Sciatic nerve (tissue), 2 donors: ENCODE measurements around the gene COPS7B. TPM values are rescaled to one million over a fixed set of nuclear protein-coding genes. Genes with fewer than 3 reads are reported as not detected.

ENCODE experiments used
- ATAC-seq: fragments of 200-7000 bp; cut with Tn5 transposase; one replicate; pipeline ENCODE4 v1.9.1; 2020; ENCODE audit warnings: mild to moderate bottlenecking, moderate library complexity
- DNase-seq: peaks from one replicate; pipeline ENCODE4 v3.0.0-alpha.2; 2020; ENCODE audit warnings: low spot score
- intact Hi-C: fragments of 100-400 bp; cut with DNase I; formaldehyde crosslinking; loops from one replicate; pipeline ENCODE4 v1.14.2; 2022
- total RNA-seq: library from RNA; stranded (reverse); fragmentation: NEBNext Ultra II Directional; extraction: Animal tissue kit (Norgen Biotek cat#: 25700); gene quantifications from one replicate; pipeline ENCODE4 v1.2.1, GENCODE V29; 2021
- donor health status: DM: no; HTN: no; CAD: no.
- donor health status: DM: no; HTN: no; CAD: no.

Gene COPS7B
- total RNA-seq, 1 donor from 2014 or later: 39.4 TPM

DNA sequence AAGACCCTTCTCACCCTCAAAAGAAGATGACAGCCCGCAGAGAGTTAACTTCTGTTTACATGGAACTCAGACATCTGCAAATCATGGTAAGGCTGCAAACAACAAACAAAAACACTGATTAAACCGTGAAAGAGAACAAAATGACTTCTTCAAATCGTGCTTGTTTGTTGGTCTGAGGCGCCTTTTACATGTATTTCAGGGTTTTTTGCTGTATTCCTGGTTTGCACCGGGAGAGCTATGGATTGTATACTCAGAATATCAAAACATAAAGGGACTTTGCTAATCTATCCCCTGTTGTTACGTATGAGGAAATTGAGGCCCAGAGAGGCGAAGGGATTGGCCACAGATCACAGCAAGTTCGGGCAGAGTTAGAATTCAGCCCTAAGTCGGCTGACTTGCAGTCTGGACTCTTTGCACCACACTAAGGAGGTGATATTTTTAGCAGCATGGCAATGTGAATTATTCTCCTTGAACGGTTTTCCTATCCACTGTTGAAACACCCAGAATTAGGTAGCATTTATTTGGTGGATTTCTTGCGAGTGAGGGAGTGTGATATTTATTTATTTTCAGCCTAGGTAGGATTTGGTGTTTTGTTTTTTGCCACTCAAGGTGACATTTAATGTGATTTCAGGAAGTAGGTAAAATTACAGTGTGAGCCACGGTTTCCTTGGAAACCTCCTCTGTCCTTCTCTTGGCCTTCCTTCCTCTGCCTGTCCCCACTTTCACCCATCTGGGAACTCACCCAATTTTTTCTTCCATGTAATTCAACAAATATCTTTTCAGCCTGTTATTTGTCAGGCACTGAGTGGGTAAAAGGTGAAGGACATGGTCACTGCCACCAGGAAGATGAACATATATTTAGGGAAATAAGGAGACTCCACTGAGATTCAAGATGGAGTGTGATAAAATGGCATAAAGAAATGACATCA is 4.2 kb upstream of the COPS7B start:
- ATAC-seq: no peak
- no peak for DNase-seq
- intact Hi-C loops: no loop called here

DNA sequence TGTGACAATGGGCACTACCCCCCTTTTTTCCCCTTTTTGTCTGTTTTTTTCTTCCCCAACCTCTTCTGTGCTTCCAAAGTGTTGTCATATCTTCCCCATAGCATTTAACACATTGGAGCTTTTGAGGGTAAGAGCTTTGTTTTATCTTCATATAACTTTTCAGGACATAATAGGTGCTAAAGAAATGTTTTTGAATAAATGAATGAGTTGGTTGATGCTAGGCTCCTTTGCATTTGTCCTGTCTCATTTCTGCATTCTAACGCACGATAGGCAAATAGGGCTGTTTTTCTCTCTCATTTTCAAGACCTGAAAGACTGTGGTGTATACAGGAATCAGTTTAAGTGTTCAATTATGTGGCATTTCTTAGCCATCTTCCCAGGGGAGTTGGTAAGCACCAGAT is 832 bp upstream of the COPS7B start:
- ATAC-seq: no peak
- no peak for DNase-seq
- intact Hi-C loops: no loop called here

DNA sequence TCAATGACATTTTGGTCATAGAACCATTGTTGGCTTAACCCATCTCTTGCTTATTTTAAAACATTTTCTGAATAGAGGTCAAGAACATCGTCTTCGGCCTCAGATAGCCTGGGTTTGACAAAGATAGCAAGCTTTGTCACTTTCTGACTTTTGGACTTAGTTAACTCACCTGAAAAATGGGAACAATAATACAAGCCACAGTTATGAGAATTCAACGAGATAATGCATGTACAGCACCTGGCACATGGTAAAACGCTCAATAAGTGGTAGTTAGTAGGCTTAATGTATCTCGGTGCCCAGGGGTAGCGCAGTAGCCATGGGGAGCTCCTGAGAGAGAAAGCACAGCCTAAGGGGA is 446 bp upstream of the COPS7B start:
- ATAC-seq (no peak), DNase-seq (no peak)
- intact Hi-C loops: no loop called here

DNA sequence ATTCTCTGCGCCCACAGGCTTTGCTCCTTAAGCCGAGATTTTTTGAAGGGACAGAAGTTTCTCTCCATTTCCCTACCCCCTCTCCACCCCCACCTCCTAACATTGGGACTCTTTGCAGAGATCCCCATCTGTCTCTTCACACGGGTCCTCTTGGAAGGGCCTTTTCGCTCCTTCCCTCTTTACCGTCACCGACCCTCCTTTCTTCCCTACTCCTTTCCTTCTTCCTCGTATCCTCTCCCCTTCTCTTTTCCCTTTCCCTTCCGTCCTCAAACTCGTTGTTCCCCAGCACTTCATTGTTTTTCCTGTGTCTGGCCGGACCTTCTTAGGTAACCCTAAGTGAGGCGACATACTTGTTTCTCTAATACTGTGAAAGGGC is 660 bp downstream of the COPS7B start:
- DNase-seq: no peak
- intact Hi-C loops: no loop called here
- no peak for ATAC-seq

DNA sequence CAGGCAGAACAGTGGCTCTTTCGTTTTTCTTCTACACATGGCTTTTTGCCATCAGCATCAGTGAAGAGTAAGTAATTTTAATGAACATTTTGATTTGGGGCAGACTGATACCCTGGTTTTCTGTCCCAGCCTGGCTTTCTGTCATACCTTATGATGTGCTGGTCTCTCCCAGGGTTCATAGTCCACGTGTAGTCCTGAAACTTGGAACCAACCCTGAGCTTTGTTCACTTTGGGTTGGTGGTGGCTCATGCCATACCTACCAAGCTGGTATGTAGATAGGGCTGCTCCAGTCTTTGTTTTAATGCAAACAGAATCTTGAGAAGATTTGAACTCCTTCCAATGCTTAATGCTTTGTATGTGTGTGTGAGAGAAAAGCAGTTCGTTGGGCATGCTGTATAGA is 4.9 kb downstream of the COPS7B start:
- DNase-seq: no peak
- intact Hi-C loops: no loop called here
- no peak for ATAC-seq

DNA sequence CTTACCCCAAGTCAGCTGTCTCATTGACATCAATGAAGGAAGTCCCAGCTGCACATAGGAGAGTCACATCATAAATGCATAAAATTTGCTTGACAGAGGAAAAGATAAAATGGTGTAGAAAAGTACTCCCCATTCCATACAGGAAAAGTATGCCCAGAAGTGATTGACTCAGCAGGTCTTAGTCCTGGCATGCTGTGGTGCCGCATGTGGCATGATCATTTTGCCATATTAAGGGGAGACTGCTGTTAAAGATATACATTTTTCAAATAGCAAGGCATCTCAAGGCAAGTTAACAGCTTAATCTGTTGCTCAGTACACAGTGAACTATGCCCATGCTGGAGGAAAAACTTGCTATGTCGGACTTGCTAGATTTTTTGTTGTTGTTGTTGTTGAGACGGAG is 8.1 kb downstream of the COPS7B start:
- intact Hi-C loops: no loop called here
- DNase-seq (no peak), ATAC-seq (no peak)

DNA sequence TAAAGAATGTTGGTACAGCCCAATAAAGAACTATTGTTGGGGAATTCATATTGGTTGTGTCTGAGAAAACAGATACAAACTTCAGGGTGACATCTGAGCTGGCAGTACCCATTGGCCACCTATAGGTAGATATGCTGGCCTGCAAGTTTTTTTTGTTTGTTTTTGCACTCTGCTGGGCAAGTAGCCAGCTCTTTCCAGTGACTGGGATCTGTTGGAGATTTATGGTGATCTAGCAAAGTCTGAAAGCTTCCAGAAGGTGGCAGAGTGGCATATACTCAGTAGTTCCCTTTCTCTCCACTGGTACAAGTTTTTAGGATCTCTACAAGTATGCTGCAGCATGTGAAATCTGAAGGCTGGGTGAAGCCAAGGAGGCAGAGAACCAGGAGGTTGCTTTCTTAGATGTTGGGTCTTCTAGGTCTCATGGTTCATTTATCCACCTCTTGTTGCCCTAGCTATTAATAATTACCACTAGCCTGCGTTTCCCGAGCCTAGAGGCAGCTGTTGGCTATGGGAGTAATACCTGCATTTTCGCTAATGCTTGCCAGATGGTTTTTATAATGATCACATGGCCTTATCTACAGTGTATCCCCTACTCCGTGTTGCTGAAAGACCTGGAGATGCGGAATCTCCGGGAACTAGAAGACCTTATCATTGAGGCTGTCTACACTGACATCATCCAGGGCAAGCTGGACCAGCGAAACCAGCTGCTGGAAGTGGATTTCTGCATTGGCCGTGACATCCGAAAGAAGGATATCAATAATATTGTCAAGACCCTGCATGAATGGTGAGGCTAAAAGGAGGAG is 9.5 kb downstream of the COPS7B start:
- no peak for ATAC-seq
- DNase-seq: no peak
- intact Hi-C loops: no loop called here

DNA sequence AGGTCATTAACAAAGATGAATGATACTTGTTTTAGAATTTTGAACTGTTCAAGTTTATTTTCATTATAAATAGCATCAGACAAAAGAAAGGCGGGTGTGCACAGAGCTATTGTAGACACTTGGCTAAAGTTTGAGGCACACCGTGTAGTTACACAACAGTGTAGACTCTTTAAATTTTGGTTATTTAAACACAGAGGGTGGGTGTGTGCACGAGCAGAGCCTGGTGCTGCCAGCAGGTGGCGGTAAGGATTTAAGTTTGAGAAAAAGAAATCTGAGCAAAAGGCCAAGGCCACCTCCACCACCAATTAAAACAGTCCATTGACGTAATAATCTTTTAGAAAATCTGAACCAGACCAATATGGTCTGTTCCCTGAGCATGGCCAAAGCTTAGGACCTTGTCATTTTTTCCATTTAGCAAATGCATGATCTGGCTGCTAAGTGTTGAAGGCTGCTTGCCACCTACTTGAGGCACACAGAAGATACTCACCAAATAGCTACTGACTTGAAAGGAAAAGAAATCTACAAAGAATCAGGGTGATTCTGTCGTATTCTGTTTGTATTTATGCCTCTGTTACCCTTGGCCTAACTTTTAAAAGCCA is 14.3 kb downstream of the COPS7B start:
- no peak for DNase-seq
- ATAC-seq: no peak
- intact Hi-C loops: no loop called here

DNA sequence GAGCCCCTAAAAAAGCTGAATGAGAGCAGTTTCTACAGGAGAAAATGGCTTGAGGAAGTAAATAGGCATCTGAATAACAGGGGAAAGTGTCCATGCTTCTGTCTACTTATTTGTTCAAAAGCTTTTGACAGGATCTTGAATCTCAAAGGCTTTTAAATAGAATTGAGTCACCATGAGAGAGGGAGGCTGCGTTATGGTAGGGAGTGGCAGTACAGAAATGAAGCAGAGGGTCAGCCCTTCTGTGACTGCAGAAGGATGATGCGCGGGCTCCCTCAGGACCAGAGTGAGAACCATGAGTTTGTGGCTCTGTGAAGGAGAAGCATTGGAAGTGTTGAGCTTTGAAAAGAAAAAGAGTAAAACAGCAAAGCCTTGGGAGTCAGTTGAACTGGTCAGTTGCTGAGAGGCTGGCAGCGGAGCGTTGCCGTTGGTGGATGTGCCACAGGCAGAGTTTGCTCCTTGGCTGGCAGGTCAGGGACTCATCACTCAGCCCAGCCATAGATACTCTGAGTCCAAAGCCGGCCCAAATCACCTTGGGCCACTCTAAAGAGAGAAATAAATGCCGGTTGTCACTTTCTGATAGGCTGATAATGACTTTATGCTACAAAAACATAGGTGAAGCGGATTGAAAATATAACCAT is 17.4 kb downstream of the COPS7B start:
- ATAC-seq (no peak), DNase-seq (no peak)
- intact Hi-C loops: no loop called here

DNA sequence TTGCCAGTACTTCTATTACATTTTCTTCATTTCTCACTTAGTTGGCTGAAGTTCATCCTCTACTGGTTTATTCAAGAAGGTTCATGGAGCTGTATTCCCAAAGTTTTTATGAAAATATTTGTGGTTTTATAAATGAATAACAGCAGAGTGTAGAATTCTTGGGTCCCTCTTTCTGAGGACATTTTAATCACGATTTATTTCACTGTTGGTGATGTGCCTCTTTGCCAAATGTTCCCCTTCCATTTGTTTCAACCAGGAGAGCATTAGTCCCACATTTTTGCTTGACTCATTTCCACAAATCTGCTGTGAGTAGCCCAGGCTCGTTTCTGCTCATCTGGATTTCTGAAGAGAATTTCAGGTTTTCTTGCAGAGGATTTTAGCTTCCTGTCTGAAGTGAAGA is 20.8 kb downstream of the COPS7B start:
- ATAC-seq (no peak), DNase-seq (no peak)
- intact Hi-C loops: no loop called here

DNA sequence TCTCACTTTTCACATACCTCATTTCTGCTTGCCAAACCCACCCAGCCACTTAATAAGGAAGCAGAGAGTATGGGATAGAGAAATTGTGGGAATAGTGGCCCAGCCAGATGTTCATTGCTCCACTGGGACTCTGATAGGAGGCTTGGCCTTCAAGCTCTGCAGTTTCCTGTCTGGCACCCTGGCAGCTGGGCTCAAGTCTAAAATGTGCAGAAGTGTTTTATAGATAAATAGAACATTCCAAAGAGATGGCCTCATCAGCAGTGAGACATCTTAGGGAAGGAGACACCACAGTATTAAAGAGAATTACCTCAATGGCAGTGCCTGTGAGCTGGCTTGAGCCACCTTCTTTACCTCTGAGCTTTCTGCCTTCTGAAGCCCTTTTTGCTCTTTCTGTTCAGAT is 24.7 kb downstream of the COPS7B start:
- intact Hi-C loops: no loop called here
- ATAC-seq: no peak
- DNase-seq: no peak

DNA sequence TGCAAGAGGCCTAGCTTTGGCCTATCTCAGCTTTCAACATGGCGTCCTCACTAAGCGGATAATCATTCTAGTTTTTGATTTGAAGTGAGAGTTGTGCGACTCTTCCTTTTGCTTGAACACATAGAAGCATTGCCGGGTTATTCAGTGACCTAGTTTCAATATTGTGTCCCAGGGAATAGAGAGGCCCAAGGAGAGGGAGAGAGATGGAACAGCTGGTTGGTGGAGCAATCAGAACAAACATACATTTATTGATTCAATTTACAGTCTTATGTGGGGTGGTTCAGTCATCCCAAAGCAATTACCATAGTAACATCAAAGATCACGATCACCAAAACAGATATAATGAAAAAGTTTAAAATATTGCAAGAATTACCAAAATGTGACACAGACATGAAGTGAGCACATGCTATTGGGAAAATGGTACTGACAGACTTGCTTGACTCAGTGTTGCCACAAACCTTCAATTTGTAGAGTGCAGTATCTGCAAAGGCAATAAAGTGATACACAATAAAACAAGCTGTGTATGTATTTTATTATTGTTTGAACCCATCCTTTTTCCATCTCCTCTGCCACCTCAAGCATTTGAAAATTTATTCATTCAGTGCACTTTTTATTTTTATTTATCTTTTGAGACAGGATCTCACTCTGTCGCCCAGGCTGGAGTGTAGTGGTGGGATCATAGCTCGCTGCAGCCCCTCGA is 30.2 kb downstream of the COPS7B start:
- ATAC-seq (no peak), DNase-seq (no peak)
- intact Hi-C loops: no loop called here

DNA sequence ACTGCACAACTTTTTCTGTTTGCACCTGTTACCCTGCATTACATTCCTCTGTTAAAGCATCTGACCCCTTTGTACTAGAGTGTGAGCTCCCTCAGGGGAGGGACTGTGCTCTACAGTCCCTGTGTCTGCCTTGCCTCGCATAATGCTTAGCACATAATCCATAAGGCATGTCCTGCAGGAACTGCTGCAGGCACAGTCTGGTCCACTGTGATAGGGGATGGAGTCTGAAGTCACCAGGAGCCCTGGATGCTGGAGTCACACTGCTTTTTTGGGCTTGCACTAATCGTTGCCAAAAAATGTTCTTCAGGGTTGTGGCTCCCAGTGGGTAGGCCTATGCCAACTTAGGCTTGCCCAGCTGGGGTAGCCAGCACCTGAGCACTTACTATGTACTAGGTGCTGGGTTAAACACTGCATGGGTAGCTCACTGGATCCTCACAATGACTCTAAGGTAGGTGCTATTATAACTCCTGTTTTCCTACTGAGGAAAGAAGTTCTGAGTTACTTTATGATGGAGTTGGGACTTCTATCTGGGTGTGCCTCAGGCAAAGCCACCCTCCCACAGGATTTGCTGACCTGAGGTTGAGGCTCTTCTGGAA is 33.3 kb downstream of the COPS7B start:
- ATAC-seq: no peak
- no peak for DNase-seq
- intact Hi-C loops: no loop called here

DNA sequence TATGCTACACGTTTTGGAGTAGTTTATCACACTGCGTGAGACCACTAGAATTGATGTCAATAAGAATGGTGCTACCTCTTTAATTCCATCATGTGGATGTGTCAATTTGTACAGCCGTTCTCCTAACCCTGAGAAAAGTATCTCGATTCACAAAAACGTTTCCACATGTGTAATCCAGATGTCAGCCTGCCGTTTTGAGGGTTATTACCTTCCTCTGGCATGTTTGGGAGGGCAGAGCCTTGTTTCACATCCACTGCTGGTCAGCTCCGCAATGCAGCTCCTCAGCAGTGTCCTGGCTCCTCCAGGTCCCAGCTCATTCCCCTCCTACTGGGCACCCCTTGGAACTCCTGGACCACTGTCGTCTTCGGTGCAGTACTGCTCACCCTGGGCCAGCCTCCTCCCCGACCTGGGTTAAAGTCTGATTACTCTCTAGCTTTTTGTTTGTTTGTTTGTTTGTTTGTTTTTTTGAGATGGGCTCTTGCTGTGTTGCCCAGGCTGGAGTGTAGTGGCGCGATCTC is 34.6 kb downstream of the COPS7B start:
- intact Hi-C loops: no loop called here
- no peak for DNase-seq
- ATAC-seq: no peak

DNA sequence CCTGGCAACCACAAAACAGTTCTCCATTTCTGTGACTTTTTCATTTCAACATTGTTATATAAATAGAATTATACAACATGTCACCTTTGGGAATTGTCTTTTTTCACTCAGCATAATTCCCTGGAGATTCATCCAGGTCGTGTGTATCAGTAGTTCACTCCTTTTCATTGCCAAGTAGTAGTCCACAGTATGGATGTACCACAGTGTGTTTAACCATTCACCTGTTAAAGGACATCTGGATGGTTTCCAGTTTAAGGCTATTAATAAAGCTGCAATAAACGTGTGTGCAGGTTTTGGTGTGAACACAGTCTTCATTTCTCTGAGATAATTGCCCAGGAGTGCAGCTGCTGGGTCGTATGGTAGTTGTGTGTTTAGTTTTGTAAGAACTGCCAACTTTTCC is 35.7 kb downstream of the COPS7B start:
- DNase-seq (no peak), ATAC-seq (no peak)
- intact Hi-C loops: no loop called here

DNA sequence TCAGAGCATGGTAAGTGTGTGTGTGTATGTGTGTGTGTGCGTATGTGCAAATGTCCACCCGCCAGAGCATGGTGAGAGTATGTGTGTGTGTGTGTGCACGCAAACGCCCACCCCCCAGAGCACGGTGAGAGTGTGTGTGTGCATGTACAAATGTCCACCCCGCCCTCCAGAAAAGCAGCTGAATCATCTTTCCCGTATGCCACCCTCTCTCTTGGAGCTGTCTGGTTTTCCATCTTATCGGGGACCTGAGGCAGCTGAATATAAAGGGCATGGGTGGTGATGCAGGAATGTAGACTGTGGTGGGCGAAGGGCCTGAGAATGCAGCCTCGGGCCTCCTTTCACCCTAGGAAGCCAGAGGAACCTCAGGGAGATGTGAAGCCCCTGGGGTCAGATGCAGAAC is 66.9 kb downstream of the COPS7B start:
- DNase-seq: no peak
- intact Hi-C loops: no loop called here
- no peak for ATAC-seq

DNA sequence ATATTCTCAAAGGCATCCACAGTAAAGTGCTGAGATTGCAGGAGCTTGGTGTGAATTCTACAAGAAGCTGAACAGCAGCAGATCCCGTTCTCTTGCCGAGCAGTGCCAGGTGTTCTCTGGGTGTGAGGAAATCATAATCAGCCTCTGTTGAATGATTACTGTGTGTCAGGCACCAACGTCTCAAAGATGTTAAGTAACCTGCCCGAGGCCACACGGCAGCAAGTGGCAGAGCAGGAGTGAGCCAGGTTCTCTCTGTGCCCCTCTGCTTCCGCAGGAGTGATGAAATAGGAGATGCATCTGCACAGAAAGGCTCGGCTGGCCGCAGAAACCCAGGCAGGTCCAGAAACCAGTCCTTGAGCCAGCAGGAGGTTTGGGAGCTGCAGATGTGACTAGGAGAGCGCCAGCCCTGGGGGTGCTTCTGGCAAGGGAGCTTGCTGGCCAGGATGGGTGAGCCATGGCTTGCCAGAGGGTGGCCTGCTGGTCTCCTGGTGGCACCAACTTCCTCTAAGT is 68.4 kb downstream of the COPS7B start:
- intact Hi-C loops: no loop called here
- ATAC-seq (no peak), DNase-seq (no peak)

DNA sequence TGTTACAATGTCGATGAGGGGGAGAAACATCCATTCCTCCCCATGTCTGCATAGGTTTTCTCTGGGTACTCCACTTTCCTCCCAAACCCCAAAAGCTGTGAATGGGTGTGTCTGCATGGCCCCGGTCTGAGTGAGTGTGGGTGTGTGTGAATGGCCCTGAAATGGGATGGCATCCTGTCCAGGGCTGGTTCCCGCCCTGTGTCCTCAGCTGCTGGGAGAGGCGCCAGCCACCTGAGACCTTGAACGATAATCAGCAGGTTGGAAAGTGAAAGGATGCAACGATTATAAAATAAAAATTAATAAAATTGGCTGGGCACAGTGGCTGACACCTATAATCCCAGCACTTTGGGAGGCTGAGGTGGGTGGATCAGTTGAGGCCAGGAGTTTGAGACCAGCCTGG is 70.7 kb downstream of the COPS7B start:
- DNase-seq: no peak
- intact Hi-C loops: no loop called here
- ATAC-seq: no peak
